B cell (primary cell): ENCODE data around the gene DPP4. TPM values are rescaled to one million over a fixed set of nuclear protein-coding genes. Genes with fewer than 3 reads are reported as not detected.

ENCODE experiments used
- ATAC-seq: fragments of 200-7000 bp; cut with Tn5 transposase; one replicate; pipeline ENCODE4 v1.10.0; 2021; ENCODE audit warnings: low read depth, mild to moderate bottlenecking, moderate number of reproducible peaks, moderate library complexity
- CTCF ChIA-PET: fragments of 350-600 bp; sonication (Branson Sonifier 250); formaldehyde crosslinking; loops from one replicate; lab custom pipeline; 2021; ENCODE audit warnings: antibody characterized with exemption, inconsistent platforms; lab: Charles Lee
- POLR2A ChIA-PET: fragments of 350-600 bp; sonication (Branson Sonifier 250); formaldehyde crosslinking; loops from one replicate; lab custom pipeline; 2021; ENCODE audit warnings: antibody characterized with exemption; lab: Charles Lee
- DNase-seq: peaks from one replicate; pipeline ENCODE4 v3.0.0; 2013
- H2AFZ ChIP-seq: 2 replicates; pipeline ENCODE4 v1.6.1; 2012; ENCODE audit warnings: mild to moderate bottlenecking, low read depth, low read length; ENCODE audit not compliant: insufficient read depth, poor library complexity, severe bottlenecking
- H3K27ac ChIP-seq, 2 donors: 1 replicate in 1 of 2; 2 replicates in 1 of 2; pipeline ENCODE4 v1.5.1; 2012 to 2013; ENCODE audit warnings: low read length in 2 of 2, mild to moderate bottlenecking in 2 of 2, moderate library complexity in 1 of 2
- H3K27me3 ChIP-seq, 4 experiments: fragments of 200-600 bp in 1 of 4; sonication (generic) in 1 of 4; replicated peaks in 1 of 4; 1 replicate in 2 of 4; 2 replicates in 2 of 4; pipeline versions ENCODE4 v1.6.1 to v1.7.0; 2013 to 2016; ENCODE audit warnings: low read length in 3 of 4, mild to moderate bottlenecking in 2 of 4, mixed read lengths in 1 of 4, moderate library complexity in 1 of 4; ENCODE audit not compliant: insufficient read depth in 4 of 4, control insufficient read depth in 3 of 4; ENCODE audit errors: control extremely low read depth in 1 of 4
- H3K36me3 ChIP-seq, 2 experiments: replicated peaks in 1 of 2; 1 replicate in 1 of 2; 2 replicates in 1 of 2; pipeline versions ENCODE4 v1.6.1 to v1.7.1; 2013; ENCODE audit warnings: low read length in 1 of 2; ENCODE audit not compliant: insufficient read depth in 2 of 2, control insufficient read depth in 1 of 2; ENCODE audit errors: control extremely low read depth in 1 of 2, extremely low read depth in 1 of 2
- H3K4me1 ChIP-seq, 2 donors: fragments of 200-600 bp in 1 of 2; sonication (generic) in 1 of 2; 1 replicate in 1 of 2; 2 replicates in 1 of 2; pipeline versions ENCODE4 v1.5.1 to v1.6.1; 2013 to 2017; ENCODE audit warnings: low read length in 2 of 2; ENCODE audit not compliant: control insufficient read depth in 2 of 2, insufficient read depth in 2 of 2
- H3K4me2 ChIP-seq: replicated peaks from 2 replicates; pipeline ENCODE3; 2012; ENCODE audit warnings: mild to moderate bottlenecking, low read depth, low read length; ENCODE audit not compliant: poor library complexity, severe bottlenecking
- H3K4me3 ChIP-seq, 5 experiments: fragments of 200-600 bp in 1 of 5; sonication (generic) in 1 of 5; 1 replicate in 3 of 5; 2 replicates in 2 of 5; pipeline versions ENCODE4 v1.5.1 to v1.7.0; 2011 to 2016; ENCODE audit warnings: low read length in 4 of 5, mild to moderate bottlenecking in 4 of 5, low read depth in 2 of 5, control low read depth in 1 of 5, moderate library complexity in 1 of 5; ENCODE audit not compliant: insufficient read depth in 1 of 5; ENCODE audit errors: control extremely low read depth in 1 of 5, extremely low read depth in 1 of 5
- H3K79me2 ChIP-seq: fragments of 200-600 bp; sonication (generic); one replicate; pipeline ENCODE4 v1.6.0; 2016; ENCODE audit warnings: low read length; ENCODE audit not compliant: control insufficient read depth, insufficient read depth
- H3K9ac ChIP-seq: fragments of 200-600 bp; sonication (generic); 2 replicates; pipeline ENCODE4 v1.6.1; 2017; ENCODE audit warnings: mild to moderate bottlenecking, low read length, moderate library complexity
- H3K9me3 ChIP-seq, 3 donors: one replicate each; pipeline versions ENCODE4 v1.6.1 to v1.7.1; 2013; ENCODE audit warnings: low read length in 2 of 3; ENCODE audit not compliant: control insufficient read depth in 2 of 3, insufficient read depth in 1 of 3; ENCODE audit errors: control extremely low read depth in 1 of 3
- H4K20me1 ChIP-seq: 2 replicates; pipeline ENCODE4 v1.6.0; 2012; ENCODE audit warnings: mild to moderate bottlenecking, low read length; ENCODE audit not compliant: insufficient read depth, control insufficient read depth, poor library complexity, severe bottlenecking
- H3K27ac Mint-ChIP-seq: one replicate; pipeline ENCODE4 v1.8.0; 2021; ENCODE audit warnings: mixed read lengths
- H3K27me3 Mint-ChIP-seq: one replicate; pipeline ENCODE4 v1.8.0; 2021; ENCODE audit warnings: mixed read lengths
- H3K4me1 Mint-ChIP-seq: one replicate; pipeline ENCODE4 v1.8.0; 2021; ENCODE audit warnings: mixed read lengths
- H3K4me3 Mint-ChIP-seq: one replicate; pipeline ENCODE4 v1.8.0; 2021; ENCODE audit warnings: mixed read lengths
- H3K9me3 Mint-ChIP-seq: one replicate; pipeline ENCODE4 v1.8.0; 2022; ENCODE audit warnings: mixed read lengths; ENCODE audit not compliant: insufficient read depth
- CTCF ChIP-seq: fragments of 200-600 bp; IDR thresholded peaks from one replicate; pipeline ENCODE4 v1.8.0; 2022; ENCODE audit warnings: antibody characterized with exemption, mild to moderate bottlenecking
- EZH2 ChIP-seq: IDR thresholded peaks from 2 replicates; pipeline ENCODE4 v1.6.1; 2012; ENCODE audit warnings: borderline replicate concordance, low read depth, mild to moderate bottlenecking, moderate library complexity, low read length; ENCODE audit not compliant: insufficient read depth, poor library complexity, severe bottlenecking
- WGBS: methylation state at CpG from one replicate; pipeline ENCODE4 v1.1.5; 2013; ENCODE audit warnings: missing lambda C conversion rate; ENCODE audit not compliant: insufficient coverage; 5-methylcytosine and 5-hydroxymethylcytosine counted together
- intact Hi-C: fragments of 100-400 bp; cut with micrococcal nuclease; formaldehyde crosslinking; loops from one replicate; pipeline ENCODE4 v1.10.0; 2022
- polyA plus RNA-seq: library from polyadenylated mRNA; depleted of rRNA; stranded (reverse); fragments of >200 nt; gene quantifications from 2 replicates; pipeline ENCODE4 v1.2.3, GENCODE V29; 2012
- total RNA-seq, 2 donors: library from RNA; stranded (reverse); fragments of 120-200 nt in 1 of 2; gene quantifications; 1 replicate in 1 of 2; 2 replicates in 1 of 2; pipeline versions ENCODE4 v1.2.3 to v1.2.4, GENCODE V29; 2013 to 2022

Gene DPP4
- total and polyA plus RNA-seq, 2 donors (not counting 1 experiment from before 2014, with no cell fraction given) = 0.18 to 1.2 TPM

- peaks cover 2% of the 10 kb centered on the region for H3K4me1 Mint-ChIP-seq
- Histone ChIP-seq H3K27me3 (no peaks in the 10 kb centered on the region), H4K20me1 (no peaks in the 10 kb centered on the region), H3K79me2 (no peaks in the 10 kb centered on the region), H3K9ac (no peak overlapping the region), H3K4me2 (no peak overlapping the region), H3K4me1 (no peaks in the 10 kb centered on the region), H3K27ac (no peak overlapping the region), H3K36me3 (no peaks in the 10 kb centered on the region), H3K4me3 (no peak overlapping the region), H3K9me3 (no peaks in the 10 kb centered on the region), H2AFZ (no peak overlapping the region)
- no peaks in the 10 kb centered on the region for H3K9me3 Mint-ChIP-seq
- peaks cover 18% of the 10 kb centered on the region for H3K27me3 Mint-ChIP-seq
- CTCF ChIA-PET = interaction anchor here (1.3 kb wide), 1 partner anchor 9 kb away, joined by 4 read pairs; no protein-coding TSS in a partner anchor
- DNase-seq = no peak
- POLR2A ChIA-PET = no interaction called here
- no peak overlapping the region for H3K27ac Mint-ChIP-seq
- ATAC-seq = no peak
- H3K4me3 Mint-ChIP-seq = no peak overlapping the region
- intact Hi-C loops = no loop called here
- 100% methylated on average over 1 of the region's 1 CpG for WGBS
- TF ChIP-seq EZH2 (no peak), CTCF (no peak)
These were observed 75.2 kb downstream of the DPP4 start for GRCh38 chr2:161998857-161999256.

GRCh38 chr2:161997916-161998471 lies 76.0 kb downstream of the DPP4 start:
- CTCF ChIA-PET = no interaction called here
- Histone ChIP-seq H3K27me3 (no peaks in the 10 kb centered on the region), H3K9ac (no peak overlapping the region), H3K9me3 (no peaks in the 10 kb centered on the region), H4K20me1 (no peaks in the 10 kb centered on the region), H3K4me3 (no peak overlapping the region), H3K4me1 (no peaks in the 10 kb centered on the region), H3K36me3 (no peaks in the 10 kb centered on the region), H2AFZ (no peak overlapping the region), H3K27ac (no peak overlapping the region), H3K79me2 (no peaks in the 10 kb centered on the region), H3K4me2 (no peak overlapping the region)
- DNase-seq (no peak), ATAC-seq (no peak)
- no peaks in the 10 kb centered on the region for H3K9me3 Mint-ChIP-seq
- peaks cover 4% of the 10 kb centered on the region for H3K4me1 Mint-ChIP-seq
- peaks cover 21% of the 10 kb centered on the region for H3K27me3 Mint-ChIP-seq
- TF ChIP-seq CTCF = no peak
- TF ChIP-seq EZH2 = no peak
- no peak overlapping the region for H3K4me3 Mint-ChIP-seq
- intact Hi-C loops = no loop called here
- POLR2A ChIA-PET = no interaction called here
- H3K27ac Mint-ChIP-seq = no peak overlapping the region
- 96% methylated on average over 8 of the region's 9 CpGs for WGBS
